Measurements from ENCODE around the gene LHX5.

LHX5 gene

GRCh38 chr12:113477171-113477841 is 5.6 kb upstream of the LHX5 start:
- no peak for DNase-seq

GRCh38 chr12:113476176-113476986 is 4.7 kb upstream of the LHX5 start:
- DNase-seq: no peak

DNA sequence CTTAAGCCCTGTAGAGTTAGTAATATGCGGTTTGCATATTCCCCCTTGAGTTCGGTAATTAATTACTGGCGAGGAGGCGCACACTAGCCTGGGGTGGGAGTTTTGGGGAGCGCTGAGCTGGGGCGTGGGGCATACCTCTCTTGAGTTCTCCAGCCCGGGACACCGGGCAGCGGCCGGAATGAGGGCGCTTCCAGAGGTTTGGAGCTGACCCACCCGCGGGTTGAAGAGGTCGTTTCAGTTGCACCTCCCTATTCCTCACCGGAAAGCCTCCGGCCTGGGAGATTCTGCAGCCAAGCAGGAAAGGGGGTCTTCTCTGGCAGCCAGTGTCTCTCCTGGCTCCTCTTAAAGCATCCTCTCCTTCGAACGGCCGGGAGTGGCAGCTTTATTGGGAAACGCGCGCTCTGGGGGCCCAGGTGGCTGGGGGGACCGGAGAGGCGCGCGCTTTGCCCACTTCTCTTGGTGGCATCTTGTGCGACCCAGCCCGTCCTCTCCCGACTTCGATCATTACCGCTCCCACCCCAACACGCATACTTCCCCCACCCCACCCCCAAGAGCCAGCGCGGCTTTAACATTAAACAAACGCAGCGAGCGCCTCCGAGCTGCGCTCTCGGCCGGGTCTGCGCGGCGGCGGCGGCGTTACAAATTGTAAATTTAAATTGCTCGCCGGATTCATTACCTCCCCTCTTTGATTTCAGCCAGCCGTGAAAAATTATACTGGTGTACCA is 3.9 kb upstream of the LHX5 start:
- no peak for DNase-seq

- DNase-seq: no peak
These were observed 3.2 kb upstream of the LHX5 start for GRCh38 chr12:113474635-113475436.

- no peak for DNase-seq
These were observed 2.3 kb upstream of the LHX5 start for GRCh38 chr12:113473942-113474341.

DNA sequence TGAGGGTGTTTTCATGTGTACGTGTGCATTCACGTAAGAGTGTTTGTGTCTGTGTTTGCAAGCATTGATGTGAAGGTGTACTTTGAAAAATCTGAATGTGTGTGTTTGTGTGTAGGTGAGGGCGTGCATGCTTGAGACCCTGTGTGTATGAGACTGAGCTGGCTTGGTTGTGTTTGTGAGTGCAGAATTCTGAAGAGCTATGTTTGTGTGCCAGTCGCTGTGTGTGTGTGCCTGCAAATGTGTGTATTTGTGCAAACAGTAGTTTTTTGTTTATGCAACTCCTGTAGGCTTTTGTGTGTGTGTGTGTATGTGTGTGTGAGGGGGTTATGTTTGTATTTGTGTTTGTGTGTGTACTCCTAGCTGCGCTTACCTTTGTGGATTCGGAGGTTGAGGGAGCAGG is 1.7 kb upstream of the LHX5 start:
- no peak for DNase-seq

- no peak for DNase-seq
These were observed 785 bp upstream of the LHX5 start for GRCh38 chr12:113472191-113473121.

- DNase-seq: no peak
These were observed 626 bp downstream of the LHX5 start for GRCh38 chr12:113470871-113471618.

GRCh38 chr12:113469949-113470743 is 1.5 kb downstream of the LHX5 start:
- no peak for DNase-seq

GRCh38 chr12:113469224-113469948 is 2.3 kb downstream of the LHX5 start:
- no peak for DNase-seq

- no peak for DNase-seq
These were observed 3.1 kb downstream of the LHX5 start for GRCh38 chr12:113468365-113469223.

DNA sequence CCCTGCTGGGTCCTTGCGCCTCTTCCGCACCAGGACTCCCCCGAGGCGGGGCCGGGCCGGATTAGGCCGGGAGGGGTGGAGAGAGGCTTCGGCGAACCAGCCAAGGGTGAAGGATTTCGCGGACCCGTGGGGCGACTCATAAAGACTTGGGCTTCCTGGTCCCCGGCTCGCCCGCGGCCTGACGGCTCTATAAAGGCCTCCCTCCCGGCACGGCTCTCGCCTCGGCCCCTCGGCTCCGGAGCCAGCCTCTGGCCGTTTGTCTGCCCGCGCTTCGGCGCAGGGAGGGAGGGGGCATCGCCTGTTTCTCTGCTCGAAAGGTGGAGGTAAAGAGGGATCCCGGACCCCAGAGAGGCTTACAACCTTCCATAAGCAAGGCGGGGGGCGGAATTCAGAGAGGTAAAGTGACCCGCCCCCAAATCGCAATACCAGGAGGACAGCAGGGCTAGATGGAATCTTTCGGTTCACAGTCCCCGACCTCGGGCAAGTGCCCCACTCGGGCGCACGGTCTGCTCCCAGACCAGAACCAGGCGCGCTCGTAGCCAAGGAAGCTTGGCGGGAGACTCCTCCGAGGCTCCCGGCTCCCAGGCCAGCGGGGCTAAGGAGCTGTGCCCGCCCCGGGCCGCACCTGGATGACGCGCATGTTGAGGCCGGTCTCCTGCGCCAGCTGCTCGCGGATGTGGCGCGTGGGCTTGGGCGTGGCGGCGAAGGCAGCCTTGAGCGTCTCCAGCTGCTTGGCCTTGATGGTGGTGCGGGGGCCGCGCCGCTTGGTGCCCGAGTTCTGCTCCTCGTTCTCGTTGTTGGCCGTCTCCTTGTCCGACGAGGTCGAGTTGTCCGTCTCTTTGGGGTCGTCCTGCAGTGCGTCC is 3.9 kb downstream of the LHX5 start:
- no peak for DNase-seq

- no peak for DNase-seq
These were observed 4.5 kb downstream of the LHX5 start for GRCh38 chr12:113467142-113467501.

- no peak for DNase-seq
These were observed 5.1 kb downstream of the LHX5 start for GRCh38 chr12:113466454-113467141.

- DNase-seq: no peak
These were observed 5.7 kb downstream of the LHX5 start for GRCh38 chr12:113465808-113466453.

Data from CD4-positive, alpha-beta T cell treated with Interleukin-10 for 1 hour (primary cell).